Suppressor macrophage treated with lipopolysaccharide for 1 hour (primary cell): ENCODE measurements around the gene MTMR12.

Experiments
- DNase-seq, 3 donors: peaks; one replicate each; pipeline ENCODE4 v3.0.0-alpha.2; 2020 to 2022

Gene MTMR12

DNA sequence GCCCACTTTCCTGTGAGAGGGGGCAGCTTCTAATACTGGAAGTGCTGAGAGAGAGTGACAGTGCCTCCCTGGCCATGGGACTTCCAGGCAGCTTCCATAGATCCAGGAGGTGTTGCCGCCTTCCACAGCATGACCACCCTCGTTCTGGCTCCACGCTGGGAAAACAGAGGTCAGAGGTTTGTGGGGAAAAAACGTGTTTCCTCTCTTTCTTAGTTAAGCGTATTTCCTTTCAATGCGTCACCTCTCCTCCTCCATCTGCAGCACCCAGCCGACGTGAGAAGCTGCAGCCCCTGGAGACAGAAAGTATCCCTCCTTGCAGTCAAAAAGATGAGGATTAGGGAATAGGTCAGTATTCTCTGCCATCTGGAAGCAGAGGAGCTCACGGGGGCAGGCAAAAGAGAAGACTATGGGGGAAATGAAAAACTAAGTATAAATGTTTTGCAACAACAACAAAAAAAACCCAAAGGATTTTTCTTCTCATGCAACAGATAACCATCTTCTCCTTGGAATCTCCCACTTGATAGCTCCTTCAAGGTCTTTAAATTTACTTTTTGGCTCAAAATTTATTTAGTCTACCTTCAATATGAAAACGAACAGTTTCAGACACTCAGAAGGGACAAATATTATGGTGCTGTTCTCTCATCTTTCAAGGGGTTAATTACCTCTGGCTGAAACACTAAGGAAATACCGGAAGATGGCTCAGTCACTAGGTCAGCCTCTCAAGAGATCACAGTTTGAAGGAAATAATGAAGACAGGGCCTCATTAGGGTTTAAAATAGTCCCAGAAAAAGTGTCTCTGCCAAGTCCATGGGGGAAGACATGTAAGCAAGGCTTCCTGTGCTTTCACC, 38.0 kb downstream of the MTMR12 start:
- DNase-seq: peak in 1 of 3 donors; percentile 13

DNA sequence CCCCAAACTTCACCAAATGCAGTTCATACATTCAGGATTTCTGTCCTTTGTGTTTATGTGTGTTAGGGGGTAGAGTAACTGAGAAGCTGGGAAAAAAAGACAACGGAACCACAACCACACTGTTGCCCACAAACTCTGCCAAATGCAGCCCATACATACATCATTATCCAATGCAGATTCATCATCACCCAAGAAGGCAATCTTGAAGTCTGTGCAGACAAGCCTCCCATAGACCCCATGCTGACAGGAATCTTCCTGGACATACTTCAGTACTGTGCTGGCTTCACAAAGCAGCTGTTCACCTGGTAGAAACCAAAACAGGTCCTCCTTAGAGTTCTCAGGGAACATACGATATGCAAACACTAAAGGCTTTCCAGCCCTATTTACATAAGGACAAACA, 38.9 kb downstream of the MTMR12 start:
- no peak for DNase-seq

DNA sequence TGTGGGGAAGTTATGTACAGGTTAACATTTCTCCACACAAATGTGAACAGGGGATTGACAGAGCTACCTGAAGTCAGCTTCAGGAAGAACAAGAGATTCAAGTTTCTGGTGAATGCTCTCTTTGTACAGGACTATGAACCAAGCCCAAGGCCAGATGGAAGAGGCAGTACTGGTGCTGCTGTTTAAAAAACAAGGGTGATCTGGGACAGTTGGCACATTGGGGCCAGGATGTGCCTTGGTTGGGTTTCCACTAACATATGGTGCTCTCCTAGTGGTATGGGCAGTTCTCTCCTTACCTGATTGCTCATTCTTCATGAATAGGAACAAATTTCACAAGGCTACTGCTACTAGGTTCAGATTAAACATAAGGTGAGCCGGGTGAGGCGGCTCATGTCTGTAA, 40.0 kb downstream of the MTMR12 start:
- no peak for DNase-seq

DNA sequence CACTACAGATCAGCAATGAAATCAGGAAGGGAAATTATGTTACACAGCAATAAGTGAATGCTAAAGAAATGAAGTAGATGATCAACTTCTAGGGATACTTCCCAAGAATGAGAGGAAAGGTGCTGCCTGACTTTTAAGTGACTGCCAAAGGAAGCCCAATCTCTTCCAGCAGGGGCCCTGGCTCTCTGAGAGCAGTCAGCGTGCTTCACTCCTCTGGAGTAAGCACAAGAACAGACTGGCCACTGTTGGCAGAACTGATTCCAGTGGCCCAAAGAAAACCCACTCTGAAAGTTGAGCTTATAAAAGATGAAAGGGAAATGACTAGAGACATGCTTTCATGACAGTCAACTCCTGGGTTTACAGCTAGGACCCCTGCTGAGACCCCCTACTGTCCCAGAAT, 41.8 kb downstream of the MTMR12 start:
- DNase-seq: no peak

DNA sequence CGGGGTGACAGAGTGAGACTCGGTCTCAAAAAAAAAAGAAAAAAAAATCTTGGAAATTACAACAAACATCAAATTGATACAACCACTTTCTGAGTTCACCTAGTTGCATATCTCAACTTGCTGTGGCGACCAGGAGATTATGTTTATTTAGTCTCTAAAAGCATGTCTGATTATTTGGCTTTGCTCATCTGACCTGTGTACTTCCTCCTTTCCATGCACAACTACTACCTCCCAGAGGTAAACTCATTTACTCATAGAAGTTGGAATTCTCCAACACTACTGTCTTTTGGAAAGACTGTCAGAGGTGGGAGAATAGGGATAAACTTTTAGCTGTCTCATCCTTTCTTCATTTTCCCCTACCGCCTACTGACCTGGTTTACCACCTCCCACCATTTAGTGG, 42.6 kb downstream of the MTMR12 start:
- DNase-seq: no peak

DNA sequence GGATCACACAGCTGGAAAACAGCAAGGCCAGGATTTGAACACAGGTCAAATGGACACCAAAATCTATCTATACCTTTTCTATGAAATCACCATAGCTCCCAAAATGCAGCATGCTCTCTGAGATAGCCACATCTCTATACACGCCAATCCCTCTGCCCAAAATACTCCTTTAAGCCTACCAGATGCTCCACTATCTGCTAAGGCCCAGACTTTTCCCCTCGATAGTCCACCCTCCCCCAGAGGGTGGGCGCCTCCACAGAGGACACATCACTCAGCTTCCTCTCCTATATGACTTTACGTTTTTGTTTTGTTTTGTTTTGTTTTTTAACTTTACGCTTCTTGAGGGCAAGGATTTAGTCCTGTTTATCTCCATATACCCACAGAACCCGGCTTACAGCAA, 46.8 kb downstream of the MTMR12 start:
- DNase-seq: no peak

DNA sequence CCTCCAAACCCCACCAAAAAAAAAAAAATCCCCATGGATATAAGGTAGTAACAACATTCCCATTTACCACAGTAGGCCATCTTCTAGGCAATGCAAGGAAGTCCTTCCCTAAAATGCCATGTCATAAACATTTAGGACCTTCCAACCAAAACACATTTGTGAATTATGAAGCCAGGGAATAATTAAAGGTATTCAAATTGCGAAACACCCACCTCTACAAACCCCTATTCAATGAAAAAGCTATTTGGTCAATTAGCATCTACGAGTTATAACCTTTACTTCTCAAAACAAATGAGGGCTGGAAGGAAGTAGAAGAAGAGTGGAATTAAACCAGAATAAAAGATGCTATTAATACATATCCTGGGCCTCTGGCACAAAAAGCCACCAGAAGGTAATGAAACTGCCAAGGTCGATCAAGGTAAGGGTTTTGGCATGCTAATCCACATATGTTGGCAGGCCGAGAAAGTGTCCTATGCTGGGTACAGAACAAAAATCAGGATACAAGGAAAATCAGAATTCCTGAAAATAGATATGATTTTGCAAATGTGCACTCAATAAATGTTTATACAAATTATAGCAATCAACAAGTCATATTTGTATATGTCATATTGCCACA, 47.7 kb downstream of the MTMR12 start:
- no peak for DNase-seq

DNA sequence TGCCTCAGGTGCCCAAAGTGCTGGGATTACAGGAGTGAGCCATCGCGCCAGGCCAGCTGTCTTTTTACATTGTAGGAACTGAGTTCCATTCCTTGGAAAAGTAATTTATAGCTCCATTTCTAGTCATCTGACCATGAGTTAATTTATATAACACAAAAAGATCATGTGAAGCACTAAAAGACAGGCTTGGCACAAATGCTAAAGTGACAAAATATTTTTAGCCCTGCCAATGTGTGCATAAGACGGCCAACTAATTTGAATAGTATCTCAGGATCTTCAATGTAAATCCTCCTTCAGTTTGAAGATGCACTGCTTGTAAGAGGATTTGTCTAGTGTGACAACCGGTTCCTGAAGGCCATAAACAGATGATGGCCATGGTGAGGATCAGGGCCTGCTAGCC, 49.1 kb downstream of the MTMR12 start:
- DNase-seq: no peak

DNA sequence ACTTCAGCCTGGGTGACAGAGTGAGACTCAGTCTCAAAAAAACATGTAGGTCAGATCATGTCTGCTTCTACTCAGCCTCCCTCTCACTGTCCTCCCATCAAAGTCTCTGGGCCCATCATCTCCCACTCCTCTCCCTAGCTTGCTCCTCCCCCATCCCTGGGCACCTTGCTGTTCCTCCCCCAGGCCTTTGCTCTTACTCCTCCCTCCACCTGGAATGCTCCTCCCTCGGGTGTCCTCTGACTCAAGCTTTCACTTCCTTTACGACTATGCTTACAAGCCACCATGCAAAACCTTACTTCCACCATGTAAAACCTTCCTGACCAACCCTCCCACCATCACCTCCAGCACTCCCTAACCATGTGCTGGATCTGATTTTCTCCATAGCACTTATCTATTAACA, 51.5 kb downstream of the MTMR12 start:
- peak in 1 of 3 donors; percentile 5 for DNase-seq

DNA sequence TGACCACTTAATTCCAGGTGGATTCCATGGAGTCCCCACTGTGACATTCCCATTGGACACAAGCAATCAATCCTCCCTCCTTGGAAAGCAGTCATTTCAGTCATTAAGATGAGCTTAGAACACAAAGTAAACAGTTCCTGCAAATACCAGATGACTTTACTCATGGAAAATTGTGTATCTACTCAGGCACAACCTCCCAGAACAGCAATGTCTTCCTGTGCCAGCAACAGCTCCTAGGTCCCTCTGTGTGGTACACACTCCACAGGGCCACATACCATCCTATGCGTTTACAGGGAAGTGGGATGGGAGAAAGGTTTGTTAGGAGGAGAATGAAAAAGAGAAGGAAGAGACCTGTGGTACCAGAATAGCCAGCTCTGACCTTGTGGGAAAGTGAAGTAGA, 53.7 kb downstream of the MTMR12 start:
- DNase-seq: no peak

DNA sequence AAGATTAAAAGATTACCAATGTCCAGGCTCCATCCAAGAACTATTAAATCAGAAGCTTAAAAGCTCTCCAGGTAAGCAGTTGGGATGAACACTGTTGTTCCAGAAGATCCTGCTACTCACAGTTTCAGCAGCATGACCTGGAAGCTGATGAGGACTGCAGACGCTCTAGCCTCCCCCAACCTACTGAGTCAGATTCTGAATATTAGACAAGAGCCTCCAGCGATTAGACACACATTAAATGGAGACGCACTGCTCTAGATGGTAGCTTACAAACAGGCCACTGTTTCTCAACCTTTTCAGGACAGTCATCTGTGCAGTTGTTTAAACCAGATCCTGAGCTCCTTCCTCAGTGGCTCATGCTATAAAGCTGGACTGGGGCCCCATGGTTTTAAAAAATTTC, 54.3 kb downstream of the MTMR12 start:
- no peak for DNase-seq

DNA sequence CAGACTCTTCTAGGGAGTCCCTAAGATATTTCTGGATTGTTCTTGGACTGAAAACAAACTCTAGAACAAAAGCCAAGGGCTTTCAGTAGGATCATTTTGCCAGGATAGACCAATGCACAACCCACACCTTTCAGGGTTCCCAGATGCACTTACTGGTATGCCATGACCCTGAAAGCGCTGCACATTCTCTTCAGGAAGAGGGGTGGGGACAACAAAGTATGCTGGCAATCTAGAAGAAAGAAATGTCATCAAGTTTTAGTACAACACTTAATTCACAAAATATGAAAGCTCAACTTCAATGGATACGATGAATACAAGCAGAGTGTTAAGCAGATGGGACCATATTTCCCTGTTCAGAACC, 57.2 kb downstream of the MTMR12 start:
- DNase-seq: no peak

DNA sequence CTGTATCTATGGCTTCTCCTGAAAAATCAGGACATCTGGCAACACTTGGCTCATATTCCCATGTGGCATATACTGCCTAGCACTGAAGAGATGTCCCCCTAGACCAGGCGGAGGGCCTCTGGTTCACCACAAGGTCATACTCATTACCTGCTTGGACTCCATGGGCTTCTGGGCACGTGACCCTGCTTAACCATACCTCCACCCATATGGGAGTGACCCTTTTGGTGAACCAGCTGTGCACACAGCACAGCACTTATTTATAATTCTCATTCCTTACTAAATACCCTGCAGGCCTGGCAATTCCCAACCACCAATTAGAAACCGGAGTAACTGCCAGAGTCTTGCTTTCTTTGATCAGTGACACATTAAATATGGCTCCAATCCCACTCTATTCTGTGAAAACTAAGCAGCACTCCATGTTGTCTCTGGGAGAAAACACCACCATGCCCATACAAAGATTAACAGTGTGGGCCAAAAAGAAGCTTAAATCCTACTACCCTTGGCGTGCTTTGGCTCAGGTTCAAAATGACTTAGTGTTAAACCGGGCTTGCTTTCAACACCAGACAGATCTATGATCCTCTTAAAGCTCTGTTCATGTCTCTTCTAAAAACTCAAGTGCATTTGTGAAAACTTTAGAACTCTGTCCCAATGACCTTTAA, 57.7 kb downstream of the MTMR12 start:
- no peak for DNase-seq

DNA sequence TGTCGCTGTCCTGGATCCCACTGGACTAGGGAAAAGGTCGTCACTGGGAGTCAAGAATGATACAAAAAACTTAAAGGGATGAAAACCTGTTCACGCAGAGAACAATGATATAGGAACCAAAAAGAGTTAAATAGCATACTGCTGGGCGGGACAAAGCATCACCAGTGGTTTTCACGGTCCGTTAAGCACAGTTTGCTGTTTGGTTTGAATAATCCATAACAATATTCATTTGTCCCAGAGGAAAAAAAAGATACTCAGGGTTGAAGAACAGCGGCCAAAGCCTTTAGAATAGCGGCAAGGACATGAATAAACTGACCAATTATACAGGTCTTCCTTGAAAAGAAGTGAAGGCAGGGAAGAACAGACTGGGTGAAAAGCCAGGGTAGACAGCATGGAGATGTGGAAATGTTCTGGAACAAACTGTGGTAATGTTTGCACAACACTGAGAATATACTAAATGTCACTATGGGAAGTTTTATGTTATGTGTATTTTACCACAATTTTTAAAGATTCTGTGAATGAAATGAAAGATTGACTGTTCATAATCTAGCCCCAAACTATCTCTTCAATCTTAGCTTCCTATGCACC, 60.8 kb downstream of the MTMR12 start:
- DNase-seq: no peak

DNA sequence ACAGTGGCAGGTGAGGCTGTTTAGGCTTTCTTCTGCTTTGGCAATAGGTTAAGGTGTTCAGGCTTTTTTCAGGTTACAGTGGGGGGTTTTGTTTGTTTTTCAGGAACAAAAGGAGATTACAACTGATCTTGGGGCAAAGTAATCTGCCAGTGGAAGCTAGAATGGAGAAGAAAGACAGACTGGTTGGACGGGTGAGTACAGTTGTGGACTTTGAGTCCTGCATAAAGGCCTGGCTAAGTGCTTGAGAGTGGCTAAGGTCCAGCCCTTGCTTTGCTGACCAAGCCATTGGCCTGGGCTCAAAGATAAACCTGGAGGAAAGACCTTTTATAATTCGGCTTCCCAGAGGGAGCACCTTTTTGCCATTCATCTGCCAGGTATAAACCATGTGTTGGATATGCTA, 63.1 kb downstream of the MTMR12 start:
- no peak for DNase-seq

DNA sequence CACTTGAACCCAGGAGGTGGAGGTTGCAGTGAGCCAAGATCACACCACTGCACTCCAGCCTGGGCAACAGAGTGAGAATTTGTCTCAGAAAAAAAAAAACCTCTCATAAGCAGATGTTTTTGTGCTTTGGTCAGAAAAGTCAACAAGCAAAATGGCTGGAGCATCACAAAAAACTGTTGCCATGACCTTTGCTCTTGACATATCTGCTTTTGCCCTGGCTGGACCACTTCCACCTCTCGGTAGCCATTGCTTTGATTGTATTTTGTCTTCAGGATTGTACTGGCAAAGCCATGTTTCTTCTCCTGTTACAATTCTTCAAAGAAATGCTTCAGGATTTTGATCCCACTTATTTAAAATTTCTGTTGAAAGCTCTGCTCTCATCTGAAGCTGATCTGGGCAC, 67.0 kb downstream of the MTMR12 start:
- no peak for DNase-seq

DNA sequence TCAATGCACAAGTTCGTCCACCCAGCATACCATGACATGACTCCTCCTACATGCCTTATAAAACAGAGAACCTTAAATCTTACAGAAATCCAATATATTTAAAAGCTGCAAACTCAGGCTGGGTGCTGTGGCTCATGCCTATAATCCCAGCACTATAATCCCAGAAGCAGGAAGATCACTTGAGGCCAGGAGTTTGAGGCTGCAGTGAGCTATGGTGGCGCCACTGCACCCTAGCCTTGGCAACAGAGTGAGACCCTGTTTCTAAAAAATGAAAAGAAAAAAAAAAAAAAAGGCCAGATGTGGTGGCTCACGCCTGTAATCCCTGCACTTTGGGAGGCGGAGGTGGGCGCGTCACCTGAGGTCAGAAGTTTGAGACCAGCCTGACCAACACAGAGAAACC, 68.7 kb downstream of the MTMR12 start:
- DNase-seq: no peak

DNA sequence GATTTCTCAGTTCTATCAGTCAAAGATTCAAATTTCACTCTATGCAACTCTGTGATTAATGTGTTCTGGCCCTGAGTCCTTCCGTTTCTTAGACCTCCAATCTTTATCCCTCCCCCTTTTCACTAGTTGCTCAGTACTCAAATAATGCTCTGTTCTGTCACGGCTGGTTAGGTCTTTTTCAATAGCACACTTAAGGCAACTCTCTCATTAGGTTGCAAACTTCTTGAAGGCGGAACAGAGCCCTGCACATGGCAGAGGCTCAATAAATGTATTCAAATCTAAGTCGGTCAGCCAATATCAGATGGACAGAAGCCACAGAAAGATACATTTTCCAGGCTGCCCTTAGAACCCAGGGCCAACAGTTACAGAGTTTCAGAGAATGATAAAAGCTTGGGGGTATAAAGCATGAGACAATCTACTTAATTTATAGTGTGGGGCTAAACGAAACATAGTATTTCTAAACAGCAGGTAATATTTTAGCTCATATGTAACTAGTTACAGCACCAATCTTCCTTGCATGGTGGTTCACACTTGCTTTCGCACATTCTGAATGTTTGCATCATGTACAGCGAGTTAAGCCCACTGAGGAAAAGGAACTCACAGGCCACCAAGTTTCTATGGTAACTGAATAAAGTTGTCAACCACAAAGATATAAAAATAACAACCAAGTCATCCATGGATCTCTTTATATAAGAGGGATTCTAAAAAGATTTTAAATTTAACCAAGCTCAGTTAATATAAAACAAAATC, 71.5 kb downstream of the MTMR12 start:
- DNase-seq: no peak

DNA sequence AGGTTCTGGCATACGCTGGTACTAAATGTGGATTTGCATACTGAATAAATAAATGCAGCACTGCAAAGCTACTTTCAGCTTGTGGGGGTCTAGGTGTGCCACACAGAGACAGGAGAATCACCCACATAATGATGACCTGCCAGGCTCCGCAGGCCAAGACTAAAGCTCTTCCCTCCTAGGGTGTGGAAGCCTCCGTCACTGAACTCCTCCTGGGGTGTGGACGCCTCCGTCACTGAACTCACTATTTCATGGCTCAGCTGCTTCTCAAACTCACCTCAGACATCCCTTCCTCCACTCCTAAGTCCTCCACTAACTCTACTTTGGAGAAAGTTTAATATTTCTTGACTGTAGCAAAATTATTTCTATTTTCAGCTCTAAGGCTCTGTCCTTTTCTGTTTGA, 73.4 kb downstream of the MTMR12 start:
- no peak for DNase-seq

DNA sequence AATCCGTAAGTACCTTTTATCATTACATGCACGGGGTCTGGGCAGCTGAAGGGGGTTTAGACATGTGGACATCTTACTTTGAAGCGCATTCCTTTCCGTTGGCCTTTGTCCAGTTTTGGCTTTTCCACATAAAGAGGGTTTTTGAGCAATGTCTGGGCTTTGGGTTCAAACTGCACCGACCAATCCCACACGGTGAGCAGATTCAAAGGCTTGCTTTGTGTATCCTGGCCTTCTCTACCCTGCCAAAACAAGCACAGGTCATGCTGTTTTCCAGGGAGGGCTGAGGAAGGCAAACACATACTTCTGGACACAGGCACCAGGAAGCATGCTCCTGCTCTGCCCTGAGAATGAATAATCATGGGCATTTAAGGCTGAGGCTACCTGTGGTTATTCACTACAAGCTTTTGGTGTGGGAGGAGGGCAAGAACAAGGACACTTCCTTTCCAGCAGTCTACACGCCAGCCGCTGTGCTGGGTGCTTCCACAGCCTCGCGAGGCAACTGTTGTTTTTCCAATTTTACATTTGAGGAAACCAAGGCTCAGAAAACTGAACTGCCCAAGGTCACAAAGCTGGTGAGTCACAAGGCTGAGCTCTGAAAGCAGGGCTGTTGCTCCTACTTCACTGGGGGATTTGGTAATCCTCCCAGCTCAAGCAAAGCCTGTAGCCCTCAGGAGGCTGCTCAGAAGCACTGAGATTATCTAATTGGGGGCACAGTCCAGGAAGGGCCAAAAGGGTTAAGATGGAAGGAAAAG, 78.9 kb downstream of the MTMR12 start:
- peak; percentile 69 to 78 (median 72) for DNase-seq

DNA sequence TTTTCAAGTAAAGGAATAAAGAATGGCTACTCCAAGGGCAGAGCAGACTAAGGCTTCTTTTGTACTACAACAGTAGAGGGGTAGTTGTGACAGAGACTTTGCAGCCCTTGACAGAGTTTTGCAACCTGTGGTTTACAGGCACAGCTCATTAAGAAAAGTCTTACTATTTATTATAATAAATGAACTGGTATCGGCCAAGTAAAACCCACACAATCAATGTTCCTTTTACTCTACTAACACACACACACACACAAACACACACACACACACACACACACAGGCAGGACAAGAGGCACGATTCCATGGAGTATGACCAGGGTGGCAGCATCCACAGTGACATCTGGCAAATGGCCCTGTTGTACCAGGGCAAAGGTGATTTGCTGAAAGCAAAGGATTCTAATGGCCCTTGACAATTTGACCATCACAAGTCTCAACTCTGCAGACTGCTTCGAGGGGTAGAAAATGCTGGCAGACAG, 79.5 kb downstream of the MTMR12 start:
- DNase-seq: no peak
